Esophagus muscularis mucosa (tissue), 4 donors: Measurements from ENCODE around the gene ATP6V0C. TPM values are rescaled to one million over a fixed set of nuclear protein-coding genes. Genes with fewer than 3 reads are reported as not detected.

ENCODE experiments used
- DNase-seq: peaks from one replicate; pipeline ENCODE4 v3.0.0-alpha.2; 2017; ENCODE audit errors: extremely low spot score
- H3K27ac ChIP-seq, 4 donors: fragments of 200-600 bp; sonication (generic); replicated peaks in 1 of 4; 1 replicate in 3 of 4; 2 replicates in 1 of 4; pipeline ENCODE4 v1.5.1; 2016 to 2019; ENCODE audit warnings: mild to moderate bottlenecking in 1 of 4
- H3K27me3 ChIP-seq, 4 donors: fragments of 200-600 bp; sonication (generic); one replicate each; pipeline versions ENCODE4 v1.5.1 to v1.6.0; 2016 to 2019
- H3K36me3 ChIP-seq, 4 donors: fragments of 200-600 bp; sonication (generic); one replicate each; pipeline ENCODE4 v1.5.1; 2016 to 2019
- H3K4me1 ChIP-seq, 4 donors: fragments of 200-600 bp; sonication (generic); one replicate each; pipeline ENCODE4 v1.5.1; 2016 to 2019
- H3K4me3 ChIP-seq, 4 donors: fragments of 200-600 bp; sonication (generic); 1 replicate in 2 of 4; 2 replicates in 2 of 4; pipeline ENCODE4 v1.5.1; 2016 to 2019; ENCODE audit warnings: mild to moderate bottlenecking in 4 of 4, moderate library complexity in 1 of 4
- H3K9me3 ChIP-seq, 4 donors: fragments of 200-600 bp; sonication (generic); 1 replicate in 3 of 4; 2 replicates in 1 of 4; pipeline ENCODE4 v1.5.1; 2016 to 2019
- CTCF ChIP-seq, 3 experiments: fragments of 200-600 bp in 2 of 3; fragments of 450-650 bp in 1 of 3; sonication (generic) in 2 of 3; IDR thresholded peaks; one replicate each; pipeline ENCODE4 v1.5.1; 2017 to 2019; ENCODE audit warnings: antibody characterized with exemption in 3 of 3, mild to moderate bottlenecking in 2 of 3, moderate library complexity in 1 of 3
- EP300 ChIP-seq: sonication (generic); formaldehyde crosslinking; IDR thresholded peaks from one replicate; pipeline ENCODE4 v1.6.1; 2017; ENCODE audit warnings: antibody characterized with exemption
- POLR2A ChIP-seq: fragments of 450-650 bp; IDR thresholded peaks from one replicate; pipeline ENCODE4 v1.6.1; 2017; ENCODE audit warnings: antibody characterized with exemption, moderate library complexity, mild to moderate bottlenecking, low read depth
- POLR2AphosphoS5 ChIP-seq, 2 donors: sonication (generic); formaldehyde crosslinking; IDR thresholded peaks; one replicate each; pipeline ENCODE4 v1.6.1; 2017; ENCODE audit warnings: antibody characterized with exemption in 2 of 2
- WGBS: methylation state at CpG from one replicate; pipeline ENCODE4 v1.1.5; 2018; 5-methylcytosine and 5-hydroxymethylcytosine counted together
- intact Hi-C: fragments of 100-400 bp; cut with DNase I; formaldehyde crosslinking; loops from one replicate; pipeline ENCODE4 v1.15.1; 2023
- total RNA-seq, 4 donors: library from RNA; depleted of rRNA; stranded (reverse); fragments of >200 nt; gene quantifications; one replicate each; pipeline versions ENCODE4 v1.1.0 to v1.2.1, GENCODE V29; 2016

ATP6V0C gene
- total RNA-seq, 4 donors from 2014 or later, result 42.8 to 85.0 (median 69.0) TPM

GRCh38 chr16:2486645-2487516 lies 26.9 kb upstream of the ATP6V0C start:
- no peak for DNase-seq
- Histone ChIP-seq H3K27me3 (no peaks in the 10 kb centered on the region), H3K27ac (no peak overlapping the region), H3K4me3 (no peak overlapping the region), H3K4me1 (peaks cover 23 to 51% (median 37%) of the 10 kb centered on the region in 4 donors), H3K9me3 (no peaks in the 10 kb centered on the region), H3K36me3 (peaks cover 0 to 16% (median 5%) of the 10 kb centered on the region in 4 donors)
- no peak for TF ChIP-seq POLR2AphosphoS5 (IDR thresholded peaks at IDR 0.05)
- TF ChIP-seq CTCF (IDR thresholded peaks at IDR 0.05), result peak in 1 of 3 experiments; percentile 18
- TF ChIP-seq POLR2A, result no peak
- intact Hi-C loops, result no loop called here
- WGBS, result 68% methylated on average over 26 of the region's 29 CpGs

GRCh38 chr16:2487517-2487842 lies 26.3 kb upstream of the ATP6V0C start:
- Histone ChIP-seq H3K27me3 (no peaks in the 10 kb centered on the region), H3K4me1 (peaks cover 21 to 45% (median 32%) of the 10 kb centered on the region in 4 donors), H3K27ac (no peak overlapping the region), H3K36me3 (peaks cover 0 to 16% (median 5%) of the 10 kb centered on the region in 4 donors), H3K9me3 (no peaks in the 10 kb centered on the region), H3K4me3 (no peak overlapping the region)
- intact Hi-C loops, result no loop called here
- 59% methylated on average over 4 of the region's 8 CpGs for WGBS
- TF ChIP-seq EP300 (no peak), POLR2A (no peak), POLR2AphosphoS5 (IDR thresholded peaks at IDR 0.05) (no peak), CTCF (IDR thresholded peaks at IDR 0.05) (no peak)
- DNase-seq, result no peak

GRCh38 chr16:2487903-2488531 lies 25.7 kb upstream of the ATP6V0C start:
- intact Hi-C loops, result no loop called here

GRCh38 chr16:2489581-2489980 lies 24.2 kb upstream of the ATP6V0C start:
- whole genome bisulfite sequencing, result 92% methylated on average over 7 of the region's 16 CpGs
- TF ChIP-seq POLR2AphosphoS5 (IDR thresholded peaks at IDR 0.05) (no peak), EP300 (no peak), POLR2A (no peak), CTCF (IDR thresholded peaks at IDR 0.05) (no peak)
- Histone ChIP-seq H3K4me3 (no peak overlapping the region), H3K4me1 (peaks cover 11 to 24% (median 14%) of the 10 kb centered on the region in 4 donors), H3K9me3 (no peaks in the 10 kb centered on the region), H3K27ac (no peak overlapping the region), H3K36me3 (peaks cover 0 to 16% (median 5%) of the 10 kb centered on the region in 4 donors), H3K27me3 (no peaks in the 10 kb centered on the region)
- intact Hi-C loops, result no loop called here
- DNase-seq, result no peak

More at GRCh38 chr16:2487903-2488531, 25.7 kb upstream of the ATP6V0C start:
- H3K27me3 ChIP-seq, result no peaks in the 10 kb centered on the region
- no peak overlapping the region for H3K27ac ChIP-seq
- H3K9me3 ChIP-seq, result no peaks in the 10 kb centered on the region
- WGBS, result 68% methylated on average over 13 of the region's 15 CpGs
- H3K4me3 ChIP-seq, result no peak overlapping the region
- peaks cover 17 to 40% (median 27%) of the 10 kb centered on the region in 4 donors for H3K4me1 ChIP-seq
- DNase-seq, result no peak
- peaks cover 0 to 16% (median 5%) of the 10 kb centered on the region in 4 donors for H3K36me3 ChIP-seq
- TF ChIP-seq CTCF (IDR thresholded peaks at IDR 0.05) (no peak), POLR2A (no peak), EP300 (no peak), POLR2AphosphoS5 (IDR thresholded peaks at IDR 0.05) (no peak)
